Spinal cord (tissue), 4 donors: ENCODE measurements around the gene NPTX1. TPM values are rescaled to one million over a fixed set of nuclear protein-coding genes. Genes with fewer than 3 reads are reported as not detected.

Experiments used
- polyA plus RNA-seq, 2 donors: library from polyadenylated mRNA; unstranded; fragments of 120-200 nt; gene quantifications; one replicate each; pipeline ENCODE4 v1.2.1, GENCODE V29; 2013; ENCODE audit not compliant: insufficient read length in 2 of 2
- small RNA-seq: library from RNA; depleted of rRNA; stranded (forward); fragments of <200 nt; gene quantifications from one replicate; pipeline ENCODE3, GENCODE V24; 2014; ENCODE audit warnings: low replicate concordance
- total RNA-seq, 2 donors: library from RNA; depleted of rRNA in 1 of 2; stranded (reverse); fragments of 120-200 nt in 1 of 2; fragments of >200 nt in 1 of 2; gene quantifications; one replicate each; pipeline versions ENCODE4 v1.2.3 to v1.2.4, GENCODE V29; 2013 to 2014

NPTX1 gene
- total and polyA plus RNA-seq, 4 donors: 6.7 to 23.5 (median 19.9) TPM

Small RNA genes within 50 kb of the gene (small RNA-seq; reads per million reads assigned to genes)
- gene AC120024.2 (not detected), gene AC120024.3 (not detected), gene MIR4730 (not detected)

Other genes with a start within 250 kb of the NPTX1 start
- gene RNF213, start 215.8 kb downstream of the NPTX1 start, total RNA-seq: 10 to 100 TPM; 45.1 to 69.4 TPM
- gene RNF213, start 215.8 kb downstream of the NPTX1 start, polyA plus RNA-seq: 10 to 100 TPM; 49.3 to 78.3 TPM
- 10 to 100 TPM; 14.3 to 21.2 TPM for gene ENDOV, start 61.4 kb downstream of the NPTX1 start, total RNA-seq
- gene ENDOV, start 61.4 kb downstream of the NPTX1 start, polyA plus RNA-seq: 10 to 100 TPM; 37.6 to 51.6 TPM
- gene RPTOR, start 68.2 kb upstream of the NPTX1 start, total RNA-seq: 10 to 100 TPM; 17.1 to 18.1 TPM
- 10 to 100 TPM; 25.0 to 27.2 TPM for gene RPTOR, start 68.2 kb upstream of the NPTX1 start, polyA plus RNA-seq